Adrenal gland (tissue), 5 donors: ENCODE measurements around the gene CD44.

Source experiments
- POLR2A ChIP-seq, 2 donors: fragments of 450-650 bp; IDR thresholded peaks; one replicate each; pipeline ENCODE4 v1.6.1; 2017; ENCODE audit warnings: antibody characterized with exemption in 2 of 2, mild to moderate bottlenecking in 2 of 2, moderate library complexity in 1 of 2
- TF ChIP-seq, protein P1 (sequence below), 6 experiments: fragments of 450-650 bp in 4 of 6; fragments of 200-600 bp in 2 of 6; sonication (generic) in 1 of 6; IDR thresholded peaks; 1 replicate in 5 of 6; 2 replicates in 1 of 6; pipeline versions ENCODE4 v1.5.1 to v1.8.0; 2016 to 2021; ENCODE audit warnings: antibody characterized with exemption in 6 of 6, mild to moderate bottlenecking in 2 of 6, moderate library complexity in 1 of 6
- donor health status: DM: no; HTN: no; CAD: no.

DNA sequence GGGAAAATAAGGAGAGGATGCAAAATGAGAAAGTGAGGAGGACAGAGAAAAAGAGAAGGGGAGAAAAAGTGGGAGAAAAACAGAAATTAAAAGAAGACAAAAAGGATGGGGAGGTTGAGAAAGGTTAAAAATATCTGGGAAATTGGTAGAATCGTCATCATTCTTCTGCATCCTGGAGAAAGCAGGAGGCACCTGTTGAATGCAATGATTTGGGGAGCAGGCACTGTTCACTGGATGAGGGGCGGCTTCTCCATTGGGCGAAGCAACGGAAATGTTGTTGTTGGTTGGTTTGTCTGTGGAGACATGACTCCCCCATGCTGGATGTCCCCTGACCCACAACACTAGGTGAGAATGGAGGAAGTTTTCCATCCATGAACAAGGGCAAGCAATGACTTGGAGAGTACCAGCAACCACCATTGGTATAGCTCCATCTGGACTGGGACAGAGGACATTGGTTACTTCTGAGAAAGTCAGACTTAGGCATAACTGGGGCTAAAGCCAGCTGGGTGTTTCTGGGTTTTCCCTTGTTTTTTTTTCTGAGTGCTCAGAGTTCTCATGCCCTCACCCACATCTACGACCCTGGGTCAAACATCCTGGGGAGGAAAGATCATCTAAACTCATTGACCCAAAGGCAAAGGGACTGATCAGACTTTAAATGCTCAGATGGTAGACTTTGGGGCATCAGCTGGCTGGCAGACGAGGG, 11.9 kb upstream of the CD44 start:
- TF ChIP-seq, protein P1, sequence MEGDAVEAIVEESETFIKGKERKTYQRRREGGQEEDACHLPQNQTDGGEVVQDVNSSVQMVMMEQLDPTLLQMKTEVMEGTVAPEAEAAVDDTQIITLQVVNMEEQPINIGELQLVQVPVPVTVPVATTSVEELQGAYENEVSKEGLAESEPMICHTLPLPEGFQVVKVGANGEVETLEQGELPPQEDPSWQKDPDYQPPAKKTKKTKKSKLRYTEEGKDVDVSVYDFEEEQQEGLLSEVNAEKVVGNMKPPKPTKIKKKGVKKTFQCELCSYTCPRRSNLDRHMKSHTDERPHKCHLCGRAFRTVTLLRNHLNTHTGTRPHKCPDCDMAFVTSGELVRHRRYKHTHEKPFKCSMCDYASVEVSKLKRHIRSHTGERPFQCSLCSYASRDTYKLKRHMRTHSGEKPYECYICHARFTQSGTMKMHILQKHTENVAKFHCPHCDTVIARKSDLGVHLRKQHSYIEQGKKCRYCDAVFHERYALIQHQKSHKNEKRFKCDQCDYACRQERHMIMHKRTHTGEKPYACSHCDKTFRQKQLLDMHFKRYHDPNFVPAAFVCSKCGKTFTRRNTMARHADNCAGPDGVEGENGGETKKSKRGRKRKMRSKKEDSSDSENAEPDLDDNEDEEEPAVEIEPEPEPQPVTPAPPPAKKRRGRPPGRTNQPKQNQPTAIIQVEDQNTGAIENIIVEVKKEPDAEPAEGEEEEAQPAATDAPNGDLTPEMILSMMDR (IDR thresholded peaks at IDR 0.05): no peak
- no peak for TF ChIP-seq POLR2A (IDR thresholded peaks at IDR 0.05)
